Ishikawa (cell line): ENCODE results near the gene GLE1.

Experiments
- CEBPB ChIP-seq: IDR thresholded peaks from 2 replicates; pipeline ENCODE4 v1.6.1; 2012
- RAD21 ChIP-seq: IDR thresholded peaks from 2 replicates; pipeline ENCODE4 v1.6.1; 2012; ENCODE audit warnings: low read depth

DNA sequence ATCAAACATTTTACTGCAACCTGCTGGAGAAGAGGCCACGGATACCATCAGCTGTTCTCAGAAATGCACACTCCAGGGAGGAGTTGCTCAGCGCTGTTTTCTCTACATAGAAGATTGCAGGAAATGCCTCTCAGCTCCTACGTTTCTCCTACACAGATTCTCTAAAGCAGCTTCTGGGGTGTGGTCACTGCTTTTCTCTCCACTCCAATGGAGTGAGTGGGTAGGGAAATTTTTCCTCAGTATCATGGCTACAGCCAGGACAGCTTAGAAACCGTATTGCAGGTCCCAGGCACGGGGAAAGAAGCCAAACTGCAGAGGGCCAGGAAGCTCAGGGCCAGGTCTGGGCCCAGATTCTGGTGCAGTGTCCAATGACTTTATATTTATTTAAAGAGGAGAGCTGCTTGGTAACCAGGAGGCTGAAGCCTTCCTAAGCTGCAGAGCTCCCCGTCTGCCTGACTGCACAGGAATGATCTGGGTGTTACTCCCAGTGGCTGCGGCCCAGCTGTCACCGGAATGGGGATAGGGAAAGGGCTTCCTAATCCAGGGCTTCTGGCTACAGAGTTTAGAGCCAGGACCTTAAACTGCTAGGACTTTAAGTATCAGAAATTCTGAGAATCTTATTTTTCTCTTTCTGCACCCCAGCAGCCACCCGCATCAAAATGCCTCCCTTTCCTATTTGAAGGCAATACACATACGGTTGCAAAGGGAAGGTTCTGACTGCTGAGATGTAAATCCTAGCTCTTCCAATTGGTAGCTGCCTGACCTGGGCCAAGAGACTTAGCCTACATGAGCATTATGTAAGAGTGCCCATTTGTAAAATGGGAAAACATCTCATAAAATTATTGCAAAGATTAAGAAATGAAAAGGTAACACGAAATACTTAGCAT lies 46.5 kb downstream of the GLE1 start:
- TF ChIP-seq RAD21 (no peak), CEBPB (no peak)
